Tibial nerve (tissue), 3 donors: ENCODE results near the gene PIMREG.

ENCODE experiments used
- POLR2A ChIP-seq, 2 donors: fragments of 450-650 bp; IDR thresholded peaks; one replicate each; pipeline ENCODE4 v1.6.1; 2017; ENCODE audit warnings: antibody characterized with exemption in 2 of 2, mild to moderate bottlenecking in 2 of 2, moderate library complexity in 2 of 2
- TF ChIP-seq, protein P1 (sequence below), 5 experiments: fragments of 200-600 bp in 3 of 5; fragments of 450-650 bp in 2 of 5; sonication (generic) in 3 of 5; IDR thresholded peaks; one replicate each; pipeline ENCODE4 v1.5.1; 2016 to 2019; ENCODE audit warnings: antibody characterized with exemption in 5 of 5, mild to moderate bottlenecking in 3 of 5, moderate library complexity in 2 of 5

DNA sequence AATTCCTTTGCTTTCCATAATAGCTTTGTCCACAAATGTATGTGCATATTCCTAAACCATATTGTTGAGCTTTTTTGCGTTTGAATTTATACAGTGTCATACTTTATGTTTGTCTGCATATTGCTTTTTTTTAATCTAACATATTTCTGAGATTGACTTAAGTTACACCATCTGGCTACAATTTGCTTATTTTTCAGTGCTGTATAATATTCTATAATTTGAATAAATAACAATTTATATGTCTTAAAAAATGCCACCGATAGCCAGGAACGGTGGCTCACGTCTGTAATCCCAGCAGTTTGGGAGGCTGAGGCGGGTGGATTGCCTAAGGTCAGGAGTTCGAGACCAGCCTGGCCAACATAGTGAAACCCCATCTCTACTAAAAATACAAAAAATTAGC, 1.5 kb upstream of the PIMREG start:
- no peak for TF ChIP-seq POLR2A (IDR thresholded peaks at IDR 0.05)
- TF ChIP-seq, protein P1, sequence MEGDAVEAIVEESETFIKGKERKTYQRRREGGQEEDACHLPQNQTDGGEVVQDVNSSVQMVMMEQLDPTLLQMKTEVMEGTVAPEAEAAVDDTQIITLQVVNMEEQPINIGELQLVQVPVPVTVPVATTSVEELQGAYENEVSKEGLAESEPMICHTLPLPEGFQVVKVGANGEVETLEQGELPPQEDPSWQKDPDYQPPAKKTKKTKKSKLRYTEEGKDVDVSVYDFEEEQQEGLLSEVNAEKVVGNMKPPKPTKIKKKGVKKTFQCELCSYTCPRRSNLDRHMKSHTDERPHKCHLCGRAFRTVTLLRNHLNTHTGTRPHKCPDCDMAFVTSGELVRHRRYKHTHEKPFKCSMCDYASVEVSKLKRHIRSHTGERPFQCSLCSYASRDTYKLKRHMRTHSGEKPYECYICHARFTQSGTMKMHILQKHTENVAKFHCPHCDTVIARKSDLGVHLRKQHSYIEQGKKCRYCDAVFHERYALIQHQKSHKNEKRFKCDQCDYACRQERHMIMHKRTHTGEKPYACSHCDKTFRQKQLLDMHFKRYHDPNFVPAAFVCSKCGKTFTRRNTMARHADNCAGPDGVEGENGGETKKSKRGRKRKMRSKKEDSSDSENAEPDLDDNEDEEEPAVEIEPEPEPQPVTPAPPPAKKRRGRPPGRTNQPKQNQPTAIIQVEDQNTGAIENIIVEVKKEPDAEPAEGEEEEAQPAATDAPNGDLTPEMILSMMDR (IDR thresholded peaks at IDR 0.05) = no peak
